ENCODE results near the gene ACTL10.

ACTL10 gene

DNA sequence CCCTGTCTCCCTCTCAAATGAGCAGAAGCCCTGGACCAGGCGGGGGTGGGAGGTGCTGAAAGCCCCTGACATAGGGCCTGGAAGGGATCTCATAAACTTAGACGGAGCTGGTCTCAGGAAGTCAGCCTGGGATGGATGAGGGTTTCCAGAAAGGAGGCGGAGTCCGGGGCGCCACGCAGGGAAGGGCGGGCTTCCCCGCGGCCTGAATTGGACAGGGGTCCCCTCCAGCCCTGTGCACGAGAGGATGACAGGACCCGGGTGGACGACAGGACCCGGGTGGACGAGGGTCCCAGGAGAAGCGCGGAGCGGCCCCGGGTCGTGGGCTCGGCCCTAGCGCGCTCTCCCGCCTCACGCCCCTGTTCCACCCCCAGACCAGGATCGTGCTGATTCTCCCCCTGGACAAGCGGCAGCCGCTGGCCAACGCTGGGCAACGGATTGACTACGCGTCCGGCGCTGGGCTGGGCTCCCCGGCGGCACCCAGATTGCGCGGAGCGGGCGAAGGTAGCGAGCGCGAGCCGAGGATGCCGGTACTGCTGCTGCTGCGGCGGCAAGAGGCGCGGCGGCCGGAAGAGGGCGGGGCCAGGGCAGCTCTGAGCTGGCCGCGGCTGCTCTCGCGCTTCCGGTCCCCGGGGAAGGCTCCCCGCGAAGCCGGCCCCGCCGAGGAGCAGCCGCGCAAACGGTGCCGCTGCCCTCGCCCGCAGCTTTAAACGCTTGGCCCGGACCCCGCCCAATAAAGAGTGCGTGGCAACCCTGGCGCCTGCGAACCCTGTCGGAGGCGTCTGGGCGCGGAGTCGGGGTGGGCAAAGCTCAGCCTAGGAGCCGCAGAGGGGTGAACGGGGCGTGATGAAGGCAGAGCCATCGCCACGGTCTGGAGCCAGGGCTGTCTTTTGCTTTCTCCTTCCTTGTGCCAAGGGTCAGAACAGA, 3.3 kb upstream of the ACTL10 start (continued):
- TF ChIP-seq ZNF558 (tag by site-specific recombination; IDR thresholded peaks at IDR 0.05) (no peak), ZIC2 (tag by site-specific recombination; IDR thresholded peaks at IDR 0.05) (peak; percentile 66), ZNF335 (tag by site-specific recombination; conservative IDR thresholded peaks at IDR 0.05) (peak; percentile 96), ZNF184 (tag by site-specific recombination; IDR thresholded peaks at IDR 0.05) (0 out of 2 replicates have a peak, but pooled peaks have one; percentile 9), ZNF398 (tag by site-specific recombination; IDR thresholded peaks at IDR 0.05) (no peak), ZNF791 (tag by site-specific recombination; IDR thresholded peaks at IDR 0.05) (no peak), ZNF138 (tag by site-specific recombination; IDR thresholded peaks at IDR 0.05; ENCODE audit: borderline replicate concordance) (no peak), ZNF2 (tag by site-specific recombination; IDR thresholded peaks at IDR 0.05) (peak; percentile 65; the same call in 1 of the 2 replicates), ZNF626 (tag by site-specific recombination; IDR thresholded peaks at IDR 0.05) (no peak), ZNF169 (tag by site-specific recombination; IDR thresholded peaks at IDR 0.05) (no peak), GLIS2 (tag by site-specific recombination; IDR thresholded peaks at IDR 0.05) (peak; percentile 93), ZNF473 (tag by site-specific recombination; IDR thresholded peaks at IDR 0.05) (no peak), ZFP3 (tag by site-specific recombination; IDR thresholded peaks at IDR 0.05; ENCODE audit: low read depth) (no peak), ZNF843 (tag by site-specific recombination; IDR thresholded peaks at IDR 0.05) (no peak), ZNF510 (tag by site-specific recombination; IDR thresholded peaks at IDR 0.05; ENCODE audit: insufficient replicate concordance) (no peak), ZNF624 (tag by site-specific recombination; IDR thresholded peaks at IDR 0.05) (no peak), ZNF175 (tag by site-specific recombination; IDR thresholded peaks at IDR 0.05) (no peak), ZNF292 (tag by site-specific recombination; IDR thresholded peaks at IDR 0.05; ENCODE audit: borderline replicate concordance, low read depth) (no peak), ZNF585B (tag by site-specific recombination; IDR thresholded peaks at IDR 0.05) (no peak), WT1 (tag by site-specific recombination; IDR thresholded peaks at IDR 0.05) (no peak), ZNF366 (tag by site-specific recombination; conservative IDR thresholded peaks at IDR 0.05) (no peak), BCL11B (tag by site-specific recombination; IDR thresholded peaks at IDR 0.05; ENCODE audit: low read depth) (no peak), ZNF776 (tag by site-specific recombination; IDR thresholded peaks at IDR 0.05; ENCODE audit: borderline replicate concordance) (no peak), ZNF76 (tag by site-specific recombination; IDR thresholded peaks at IDR 0.05; ENCODE audit: borderline replicate concordance, low read depth) (peak; percentile 80), ZNF23 (tag by site-specific recombination; IDR thresholded peaks at IDR 0.05; ENCODE audit: borderline replicate concordance) (no peak), ZSCAN30 (tag by site-specific recombination; IDR thresholded peaks at IDR 0.05) (peak; percentile 93), ZNF561 (tag by site-specific recombination; IDR thresholded peaks at IDR 0.05; ENCODE audit: borderline replicate concordance) (peak; percentile 55; the same call in 1 of the 2 replicates), ZNF354C (tag by site-specific recombination; IDR thresholded peaks at IDR 0.05; ENCODE audit: borderline replicate concordance, low read depth) (no peak), ZFHX2 (tag by site-specific recombination; conservative IDR thresholded peaks at IDR 0.05) (no peak)
- TF ChIP-seq, protein P1, sequence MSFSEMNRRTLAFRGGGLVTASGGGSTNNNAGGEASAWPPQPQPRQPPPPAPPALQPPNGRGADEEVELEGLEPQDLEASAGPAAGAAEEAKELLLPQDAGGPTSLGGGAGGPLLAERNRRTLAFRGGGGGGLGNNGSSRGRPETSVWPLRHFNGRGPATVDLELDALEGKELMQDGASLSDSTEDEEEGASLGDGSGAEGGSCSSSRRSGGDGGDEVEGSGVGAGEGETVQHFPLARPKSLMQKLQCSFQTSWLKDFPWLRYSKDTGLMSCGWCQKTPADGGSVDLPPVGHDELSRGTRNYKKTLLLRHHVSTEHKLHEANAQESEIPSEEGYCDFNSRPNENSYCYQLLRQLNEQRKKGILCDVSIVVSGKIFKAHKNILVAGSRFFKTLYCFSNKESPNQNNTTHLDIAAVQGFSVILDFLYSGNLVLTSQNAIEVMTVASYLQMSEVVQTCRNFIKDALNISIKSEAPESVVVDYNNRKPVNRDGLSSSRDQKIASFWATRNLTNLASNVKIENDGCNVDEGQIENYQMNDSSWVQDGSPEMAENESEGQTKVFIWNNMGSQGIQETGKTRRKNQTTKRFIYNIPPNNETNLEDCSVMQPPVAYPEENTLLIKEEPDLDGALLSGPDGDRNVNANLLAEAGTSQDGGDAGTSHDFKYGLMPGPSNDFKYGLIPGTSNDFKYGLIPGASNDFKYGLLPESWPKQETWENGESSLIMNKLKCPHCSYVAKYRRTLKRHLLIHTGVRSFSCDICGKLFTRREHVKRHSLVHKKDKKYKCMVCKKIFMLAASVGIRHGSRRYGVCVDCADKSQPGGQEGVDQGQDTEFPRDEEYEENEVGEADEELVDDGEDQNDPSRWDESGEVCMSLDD (tag by site-specific recombination; IDR thresholded peaks at IDR 0.05), result no peak; the same call in 1 of the 2 replicates
- TF ChIP-seq, protein P2, sequence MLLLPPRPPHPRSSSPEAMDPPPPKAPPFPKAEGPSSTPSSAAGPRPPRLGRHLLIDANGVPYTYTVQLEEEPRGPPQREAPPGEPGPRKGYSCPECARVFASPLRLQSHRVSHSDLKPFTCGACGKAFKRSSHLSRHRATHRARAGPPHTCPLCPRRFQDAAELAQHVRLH (tag by site-specific recombination; IDR thresholded peaks at IDR 0.05), result no peak
- TF ChIP-seq, protein P3, sequence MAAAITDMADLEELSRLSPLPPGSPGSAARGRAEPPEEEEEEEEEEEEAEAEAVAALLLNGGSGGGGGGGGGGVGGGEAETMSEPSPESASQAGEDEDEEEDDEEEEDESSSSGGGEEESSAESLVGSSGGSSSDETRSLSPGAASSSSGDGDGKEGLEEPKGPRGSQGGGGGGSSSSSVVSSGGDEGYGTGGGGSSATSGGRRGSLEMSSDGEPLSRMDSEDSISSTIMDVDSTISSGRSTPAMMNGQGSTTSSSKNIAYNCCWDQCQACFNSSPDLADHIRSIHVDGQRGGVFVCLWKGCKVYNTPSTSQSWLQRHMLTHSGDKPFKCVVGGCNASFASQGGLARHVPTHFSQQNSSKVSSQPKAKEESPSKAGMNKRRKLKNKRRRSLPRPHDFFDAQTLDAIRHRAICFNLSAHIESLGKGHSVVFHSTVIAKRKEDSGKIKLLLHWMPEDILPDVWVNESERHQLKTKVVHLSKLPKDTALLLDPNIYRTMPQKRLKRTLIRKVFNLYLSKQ (tag by site-specific recombination; IDR thresholded peaks at IDR 0.05; ENCODE audit: borderline replicate concordance), result no peak
- TF ChIP-seq, protein P4, sequence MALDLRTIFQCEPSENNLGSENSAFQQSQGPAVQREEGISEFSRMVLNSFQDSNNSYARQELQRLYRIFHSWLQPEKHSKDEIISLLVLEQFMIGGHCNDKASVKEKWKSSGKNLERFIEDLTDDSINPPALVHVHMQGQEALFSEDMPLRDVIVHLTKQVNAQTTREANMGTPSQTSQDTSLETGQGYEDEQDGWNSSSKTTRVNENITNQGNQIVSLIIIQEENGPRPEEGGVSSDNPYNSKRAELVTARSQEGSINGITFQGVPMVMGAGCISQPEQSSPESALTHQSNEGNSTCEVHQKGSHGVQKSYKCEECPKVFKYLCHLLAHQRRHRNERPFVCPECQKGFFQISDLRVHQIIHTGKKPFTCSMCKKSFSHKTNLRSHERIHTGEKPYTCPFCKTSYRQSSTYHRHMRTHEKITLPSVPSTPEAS (tag by site-specific recombination; IDR thresholded peaks at IDR 0.05), result no peak
